H1 (cell line): ENCODE data around the gene SNF8. TPM values are rescaled to one million over a fixed set of nuclear protein-coding genes. Genes with fewer than 3 reads are reported as not detected.

Source experiments
- KDM1A ChIP-seq: fragments of 200-600, 300-600 bp; sonication (generic); IDR thresholded peaks from 2 replicates; pipeline ENCODE4 v1.7.1; 2016; ENCODE audit warnings: mild to moderate bottlenecking, low read length, borderline replicate concordance
- polyA plus RNA-seq, 7 experiments: library from polyadenylated mRNA; depleted of rRNA in 3 of 7; stranded (reverse) in 5 of 7; unstranded in 2 of 7; fragments of >200 nt in 5 of 7; fragments of 200-250 nt in 2 of 7; gene quantifications; 1 replicate in 5 of 7; 2 replicates in 1 of 7; 4 replicates in 1 of 7; pipeline versions ENCODE4 v1.2.1 to v1.2.3, GENCODE V29; 2011 to 2013; ENCODE audit warnings: missing spikeins in 2 of 7, mixed read lengths in 2 of 7
- total RNA-seq: library from RNA; stranded (reverse); fragmentation: NEBNext Ultra II Directional; extraction: Animal tissue kit (Norgen Biotek cat#: 25700); gene quantifications from 2 replicates; pipeline ENCODE4 v1.2.1, GENCODE V29; 2021
- TF ChIP-seq, protein P1 (sequence below): IDR thresholded peaks from 2 replicates; pipeline ENCODE4 v1.6.1; 2012; ENCODE audit warnings: inconsistent platforms
- TF ChIP-seq, protein P2 (sequence below): IDR thresholded peaks from 2 replicates; pipeline ENCODE4 v1.6.1; 2011; ENCODE audit warnings: low read depth, mild to moderate bottlenecking, low read length; ENCODE audit not compliant: insufficient read depth

The SNF8 gene
- total and polyA plus RNA-seq, 2 of the 8 experiments (the other 6 are each of a cell fraction or from before 2014, with no cell fraction given): 132 to 133 TPM

DNA sequence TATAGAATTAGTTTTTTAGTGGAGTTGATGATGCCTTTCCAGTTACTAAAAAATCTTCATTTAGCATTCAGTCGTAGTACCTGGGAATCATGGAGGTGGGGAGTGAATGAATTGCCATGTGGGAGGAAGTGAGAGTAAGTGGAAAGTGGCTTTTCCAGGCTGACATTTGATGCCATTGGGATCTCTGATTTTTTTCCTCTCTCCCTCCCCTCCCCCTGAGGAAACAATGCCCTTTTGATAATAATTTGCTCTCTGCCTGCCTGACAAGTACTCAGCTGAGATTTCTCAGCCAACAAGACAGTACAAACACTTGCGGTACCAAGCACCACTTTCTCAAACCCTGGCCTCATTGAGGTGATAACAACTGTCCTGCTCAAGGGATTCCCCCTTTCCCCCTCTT lies 34.3 kb downstream of the SNF8 start (continued):
- TF ChIP-seq, protein P1, sequence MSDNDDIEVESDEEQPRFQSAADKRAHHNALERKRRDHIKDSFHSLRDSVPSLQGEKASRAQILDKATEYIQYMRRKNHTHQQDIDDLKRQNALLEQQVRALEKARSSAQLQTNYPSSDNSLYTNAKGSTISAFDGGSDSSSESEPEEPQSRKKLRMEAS: no peak
- TF ChIP-seq KDM1A: no peak
- TF ChIP-seq, protein P2, sequence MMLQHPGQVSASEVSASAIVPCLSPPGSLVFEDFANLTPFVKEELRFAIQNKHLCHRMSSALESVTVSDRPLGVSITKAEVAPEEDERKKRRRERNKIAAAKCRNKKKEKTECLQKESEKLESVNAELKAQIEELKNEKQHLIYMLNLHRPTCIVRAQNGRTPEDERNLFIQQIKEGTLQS: no peak
